ENCODE results near the gene LRRC34.
A peak's percentile ranks its signal among the peaks of the same experiment; 100 is the strongest.

The LRRC34 gene

DNA sequence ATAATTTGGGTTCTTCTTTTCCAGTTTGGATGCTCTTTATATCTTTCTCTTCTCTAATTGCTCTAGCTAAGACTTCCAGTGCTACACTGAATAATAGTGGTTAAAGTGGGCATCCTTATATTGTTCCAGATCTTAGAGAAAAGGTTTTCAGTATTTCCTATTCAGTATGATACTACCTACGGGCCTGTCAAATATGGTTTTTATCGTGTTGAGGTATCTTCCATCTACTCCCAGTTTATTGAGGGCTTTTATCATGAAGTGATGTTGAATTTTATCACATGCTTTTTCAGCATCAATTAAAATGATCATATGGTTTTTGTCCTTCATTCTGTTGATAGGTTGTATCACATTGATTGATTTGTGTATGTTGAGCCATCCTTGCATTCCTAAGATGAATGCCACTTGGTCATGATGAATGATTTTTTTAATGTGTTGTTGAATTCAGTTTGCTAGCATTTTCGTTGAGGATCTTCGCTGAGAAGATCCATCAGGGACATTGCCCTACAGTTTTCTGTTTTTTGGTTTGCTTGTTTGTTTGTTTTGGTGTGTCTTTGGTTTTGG is 3.0 kb upstream of the LRRC34 start:
- DNase-seq (ENCODE audit: extremely low read depth in 1 of 2, low read depth in 1 of 2) = no peak

DNA sequence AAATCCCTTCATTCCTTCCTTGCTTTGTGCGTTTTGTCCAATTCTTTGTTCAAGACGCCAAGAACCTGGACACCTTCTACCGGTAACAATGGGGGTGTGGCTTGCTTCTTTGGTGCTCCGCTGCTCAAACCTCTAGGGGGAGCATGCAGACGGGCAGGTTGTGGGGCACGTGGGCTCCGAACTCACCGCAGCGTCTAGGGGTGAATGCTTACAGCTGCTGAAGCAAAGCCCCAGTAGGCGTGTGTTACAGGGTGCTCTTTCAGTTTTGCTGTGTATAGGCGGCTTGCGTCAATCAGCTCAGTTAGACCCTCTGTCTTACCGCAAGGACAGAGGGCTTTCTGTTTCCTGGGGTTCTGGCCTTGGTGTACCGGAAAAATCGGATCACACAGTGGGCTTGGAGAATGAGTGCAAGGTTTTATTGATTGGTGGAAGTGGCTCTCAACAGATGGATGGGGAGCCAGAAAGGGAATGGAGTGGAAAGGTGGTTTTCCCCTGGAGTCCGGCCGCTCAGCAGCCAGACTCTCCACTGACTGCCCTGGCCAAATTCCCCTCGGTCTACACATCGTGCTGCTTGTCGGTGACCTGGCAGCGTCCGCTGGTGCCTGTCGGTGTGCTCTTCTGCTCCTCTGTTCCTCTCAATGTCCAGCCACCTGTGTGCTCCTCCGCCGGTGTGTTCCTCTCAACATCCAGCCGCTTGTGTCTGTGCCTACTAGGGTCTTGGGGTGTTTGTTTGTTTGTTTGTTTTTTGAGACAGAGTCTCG is 1.2 kb upstream of the LRRC34 start:
- DNase-seq (ENCODE audit: extremely low read depth in 1 of 2, low read depth in 1 of 2) = peak; percentile 40 to 45

DNA sequence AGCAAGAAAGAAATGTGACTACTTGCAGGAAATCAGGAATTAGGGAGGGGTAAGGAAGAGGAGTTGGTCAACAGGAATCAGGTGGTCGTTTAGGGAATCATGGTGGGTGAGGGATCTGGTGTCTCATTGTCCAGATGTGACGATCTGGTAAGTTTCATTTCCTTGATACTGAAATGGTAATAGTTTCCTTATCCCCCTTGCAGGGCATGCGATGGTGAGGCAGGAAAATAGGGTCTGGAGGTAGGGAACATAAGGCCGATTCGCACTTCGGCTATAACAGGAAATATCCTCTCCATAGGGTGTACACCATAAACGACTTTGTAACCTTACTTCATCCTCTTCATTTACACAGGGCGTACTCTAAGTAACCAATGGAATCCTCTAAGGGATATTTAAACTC is 574 bp upstream of the LRRC34 start:
- no peak for DNase-seq (ENCODE audit: extremely low read depth in 1 of 2, low read depth in 1 of 2)

DNA sequence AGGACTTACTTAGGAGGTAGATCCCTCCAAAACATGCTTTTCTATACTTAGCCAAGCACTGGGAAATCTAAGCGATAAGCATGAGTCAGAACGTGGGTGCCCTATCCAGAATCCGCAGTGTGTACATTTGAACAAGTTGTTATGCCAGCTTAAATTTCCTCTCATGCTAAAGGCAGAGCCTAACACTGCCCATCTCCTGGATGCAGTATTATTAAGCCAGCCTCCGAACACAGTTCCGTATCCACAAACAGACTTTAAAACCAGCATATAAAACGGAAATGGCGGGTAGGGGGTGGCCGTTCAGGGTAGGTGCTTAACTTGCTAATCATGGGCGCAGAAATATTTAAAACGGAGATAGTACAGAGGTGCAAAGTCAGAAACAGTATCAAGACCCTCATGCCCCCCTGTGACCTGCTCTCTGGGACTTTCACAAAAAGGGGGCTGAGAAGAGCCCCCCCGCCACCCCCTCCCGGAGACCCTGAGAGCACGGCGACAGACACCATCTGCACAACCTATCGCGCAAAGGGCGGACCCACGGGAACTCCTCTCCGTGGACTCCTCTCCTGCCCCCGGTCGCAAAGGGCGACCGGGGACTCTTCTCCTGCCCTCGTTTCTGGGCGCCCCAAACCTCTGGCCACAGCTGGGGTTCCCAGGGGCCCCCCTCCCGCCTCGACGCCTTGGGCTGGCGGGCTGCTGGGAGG is 923 bp downstream of the LRRC34 start:
- DNase-seq (ENCODE audit: extremely low read depth in 1 of 2, low read depth in 1 of 2) = no peak

DNA sequence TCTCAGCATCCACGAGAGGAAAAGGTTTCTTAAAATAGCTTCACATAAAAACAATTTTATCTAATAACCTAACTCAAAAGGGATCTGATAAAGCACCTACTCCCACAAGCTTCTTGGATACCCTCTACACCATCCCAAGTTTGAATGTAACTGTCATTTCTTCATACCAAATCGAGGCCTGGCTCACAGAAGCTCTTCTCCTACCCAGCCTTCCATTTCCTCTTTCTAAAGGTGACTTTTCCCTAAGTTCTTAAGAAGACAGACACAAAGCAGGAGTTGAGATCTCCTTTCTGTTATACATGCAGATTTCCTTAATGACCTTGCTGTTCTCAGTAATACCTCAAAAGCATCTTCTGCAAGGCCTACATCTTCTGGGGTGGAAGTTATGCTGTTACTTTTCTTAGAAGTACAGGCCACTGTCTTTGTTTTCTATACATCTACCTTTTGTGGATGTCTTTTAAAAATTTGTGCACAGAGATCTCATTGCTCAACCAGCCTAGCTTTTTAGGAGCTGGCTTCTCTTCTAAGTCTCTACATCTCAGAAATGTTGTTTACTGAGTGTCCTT is 3.4 kb downstream of the LRRC34 start:
- DNase-seq (ENCODE audit: extremely low read depth in 1 of 2, low read depth in 1 of 2) = no peak

DNA sequence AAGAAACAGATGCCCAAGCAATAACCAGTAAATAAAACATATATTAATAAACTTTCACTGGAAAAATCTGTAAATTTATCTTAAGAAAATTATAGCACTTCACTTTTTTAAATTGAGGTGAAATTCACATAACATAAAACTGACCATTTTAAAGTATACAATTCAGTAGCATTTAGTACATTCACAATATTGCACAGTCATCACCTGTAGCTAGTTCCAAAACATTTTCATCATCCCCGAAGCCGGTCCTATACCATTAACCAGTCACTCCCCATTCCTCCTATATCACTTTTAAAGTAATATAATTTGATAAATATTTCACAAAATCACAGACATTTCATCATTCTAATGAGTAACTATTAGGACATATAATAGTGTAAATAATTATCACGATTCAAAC is 8.0 kb downstream of the LRRC34 start:
- no peak for DNase-seq (ENCODE audit: extremely low read depth in 1 of 2, low read depth in 1 of 2)

DNA sequence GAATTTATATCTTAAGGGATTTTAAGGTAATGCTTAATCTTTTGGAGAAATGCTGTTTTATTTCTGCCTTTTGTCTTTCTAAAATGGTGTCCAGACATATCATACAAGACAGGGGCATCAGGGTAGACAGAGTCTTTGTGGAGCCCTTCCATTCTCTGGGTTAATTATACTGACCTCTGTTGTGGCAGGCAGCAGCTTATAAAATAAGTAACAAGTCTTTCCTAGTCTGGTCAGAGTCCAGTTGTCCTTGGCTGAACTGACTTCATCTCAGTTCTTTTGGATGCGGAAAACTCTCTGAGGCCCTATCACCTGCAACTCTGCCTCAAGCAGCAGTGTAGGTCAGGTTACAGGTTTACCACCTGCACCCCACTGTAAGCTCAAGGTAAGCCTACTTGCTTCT is 20.3 kb downstream of the LRRC34 start:
- DNase-seq (ENCODE audit: extremely low read depth in 1 of 2, low read depth in 1 of 2) = no peak

DNA sequence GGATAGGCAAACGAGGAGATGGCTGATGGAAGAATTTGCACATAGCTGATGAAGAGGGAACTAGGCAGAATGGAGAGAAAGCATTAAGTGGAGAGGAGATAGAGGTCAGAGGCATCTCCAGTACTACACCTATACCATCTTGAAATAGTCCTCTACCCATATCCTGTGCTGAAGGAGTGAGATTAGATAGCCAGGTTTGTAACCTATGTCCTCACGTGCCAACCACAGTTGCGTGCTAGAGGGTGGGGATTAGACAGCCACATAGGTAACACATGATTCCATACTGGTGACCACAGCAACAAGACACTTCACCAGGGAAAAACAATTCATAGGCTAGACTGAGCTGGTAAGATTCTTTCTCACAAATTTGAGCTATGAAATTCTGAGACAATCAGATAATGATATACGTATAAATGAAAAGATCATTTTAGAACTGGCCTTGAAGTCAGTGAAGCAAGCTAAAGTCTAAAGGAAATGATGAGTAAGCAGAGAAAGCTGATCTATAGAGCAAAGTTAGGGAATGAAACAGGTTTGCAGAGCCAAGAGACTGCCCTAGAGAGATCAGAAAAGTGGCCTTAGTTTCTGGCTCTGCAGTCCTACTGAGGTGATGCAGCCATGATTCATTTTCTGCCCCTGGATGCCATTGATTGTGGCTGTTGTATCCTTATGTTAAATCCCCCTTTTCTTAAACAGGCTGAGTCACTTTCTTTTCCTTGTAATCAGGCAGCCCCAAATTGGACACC is 21.8 kb downstream of the LRRC34 start:
- DNase-seq (ENCODE audit: extremely low read depth in 1 of 2, low read depth in 1 of 2) = no peak

DNA sequence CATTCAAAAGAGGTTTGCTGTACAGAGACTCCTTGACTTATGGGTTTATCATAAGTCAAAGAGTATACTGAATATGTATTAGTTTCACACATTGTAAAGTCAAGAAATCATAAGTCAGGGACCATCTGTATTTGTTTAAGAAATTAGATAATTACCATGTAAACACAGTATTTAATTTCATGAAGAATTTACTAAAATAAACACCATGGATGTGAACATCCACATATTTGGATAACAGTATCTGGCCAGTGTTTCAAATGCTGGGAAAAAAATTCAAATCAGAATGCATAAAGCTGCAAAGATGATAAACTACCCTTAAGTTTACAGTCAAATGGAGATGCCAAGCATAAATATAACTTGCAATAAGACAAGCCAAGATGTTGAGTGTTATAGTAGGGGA is 22.5 kb downstream of the LRRC34 start:
- no peak for DNase-seq (ENCODE audit: extremely low read depth in 1 of 2, low read depth in 1 of 2)

DNA sequence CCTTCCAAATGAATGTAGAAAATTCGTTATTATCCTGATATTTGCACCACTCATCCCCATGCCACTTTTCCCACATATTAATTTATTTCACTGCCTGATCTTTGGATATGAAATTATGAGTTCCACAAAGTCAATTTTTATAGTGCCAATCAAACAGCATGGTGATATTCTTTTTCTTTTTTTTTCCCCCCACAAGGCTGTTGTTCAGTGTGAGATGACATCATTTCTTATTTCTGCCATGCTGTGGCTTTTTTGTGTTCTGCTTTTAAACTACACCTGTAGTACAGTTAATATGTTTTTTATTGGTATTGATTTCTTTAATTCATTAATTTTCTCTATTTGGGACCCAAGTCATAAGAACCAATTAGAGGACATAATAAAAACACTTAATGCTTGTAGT is 24.9 kb downstream of the LRRC34 start:
- no peak for DNase-seq (ENCODE audit: extremely low read depth in 1 of 2, low read depth in 1 of 2)

DNA sequence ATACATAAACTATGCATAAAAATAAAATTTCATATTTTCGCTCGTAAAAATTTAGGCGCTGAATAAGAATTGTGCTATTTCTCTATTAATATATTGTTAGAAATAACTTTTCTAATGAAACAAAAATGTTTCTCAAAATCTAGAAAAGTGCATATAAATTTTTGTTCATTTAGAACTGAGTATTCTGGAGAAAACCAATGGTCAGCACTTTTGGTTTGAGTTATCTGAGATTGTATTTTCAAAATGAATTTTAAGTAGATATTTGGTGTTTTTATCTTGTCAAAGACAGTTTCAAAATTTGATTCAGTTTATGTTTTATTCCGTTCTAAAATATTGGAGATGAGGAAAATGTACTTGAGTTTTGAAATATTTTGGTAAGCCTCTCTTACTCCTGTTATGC is 25.6 kb downstream of the LRRC34 start:
- no peak for DNase-seq (ENCODE audit: extremely low read depth in 1 of 2, low read depth in 1 of 2)

DNA sequence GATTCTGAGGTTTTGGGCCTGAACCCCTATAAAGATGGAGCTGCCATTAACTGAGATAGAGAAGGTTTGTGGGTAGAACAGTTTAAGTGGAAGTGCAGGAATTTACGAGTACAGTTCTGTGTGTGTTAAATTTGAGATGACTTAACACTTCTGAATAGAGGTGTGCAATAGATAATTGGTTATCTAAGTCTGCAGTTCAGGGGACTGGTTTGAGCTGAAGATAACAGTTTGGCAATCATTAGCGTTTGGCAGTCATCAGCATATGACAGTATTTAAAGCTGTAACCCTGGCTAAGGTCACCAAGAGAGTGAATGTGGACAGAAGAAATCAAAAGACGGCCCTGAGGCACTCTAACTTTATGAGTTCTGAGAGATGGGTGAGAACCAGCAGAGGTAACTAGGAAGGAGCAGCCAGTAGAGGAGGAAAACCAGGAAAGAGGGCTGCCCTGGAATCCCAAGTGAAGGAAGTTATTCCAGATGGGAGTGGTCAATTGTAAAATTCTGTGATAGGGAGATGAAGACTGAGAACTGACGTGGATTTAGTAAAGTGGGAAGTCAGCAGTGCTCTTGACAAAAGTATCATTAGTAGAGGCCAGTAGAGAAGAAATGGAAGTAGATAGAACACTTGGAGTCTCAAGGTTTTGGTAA is 31.4 kb downstream of the LRRC34 start:
- DNase-seq (ENCODE audit: extremely low read depth in 1 of 2, low read depth in 1 of 2) = no peak

DNA sequence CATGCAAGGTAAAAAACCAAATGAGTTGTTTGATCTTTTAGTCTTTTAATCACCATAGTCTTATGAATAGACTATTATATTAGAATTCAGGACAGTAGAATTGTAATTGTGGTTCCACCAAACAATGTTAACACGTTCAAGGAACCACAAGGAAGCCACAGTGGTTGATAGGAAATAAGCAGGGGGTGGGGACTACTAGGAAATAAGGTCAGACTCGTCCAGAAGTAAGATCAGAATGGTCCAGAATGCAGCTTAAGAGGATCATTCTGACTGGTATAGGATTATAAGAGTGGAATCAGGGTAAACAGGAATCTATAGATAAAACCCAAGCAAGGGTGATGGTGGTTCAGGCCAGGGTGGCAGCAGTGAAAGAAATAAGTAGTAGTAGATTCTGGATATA is 32.0 kb downstream of the LRRC34 start:
- DNase-seq (ENCODE audit: extremely low read depth in 1 of 2, low read depth in 1 of 2) = no peak

DNA sequence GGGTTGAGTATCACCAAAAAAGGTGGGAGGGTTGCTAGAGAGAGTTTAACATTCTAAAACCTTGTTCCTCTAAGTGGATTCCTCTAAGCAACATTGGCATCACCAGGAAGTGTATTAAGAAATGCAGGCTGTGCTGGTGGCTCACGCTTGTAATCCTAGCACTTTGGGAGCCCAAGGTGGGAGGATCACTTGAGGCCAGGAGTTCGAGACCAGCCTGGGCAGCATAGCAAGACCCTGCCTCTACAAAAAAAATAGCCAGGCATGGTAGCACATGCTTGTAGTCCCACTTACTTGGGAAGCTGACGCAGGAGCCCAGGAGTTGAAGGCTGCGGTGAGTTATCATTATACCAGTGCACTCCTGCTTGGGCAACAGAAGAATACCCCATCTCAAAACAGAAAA is 34.9 kb downstream of the LRRC34 start:
- no peak for DNase-seq (ENCODE audit: extremely low read depth in 1 of 2, low read depth in 1 of 2)

DNA sequence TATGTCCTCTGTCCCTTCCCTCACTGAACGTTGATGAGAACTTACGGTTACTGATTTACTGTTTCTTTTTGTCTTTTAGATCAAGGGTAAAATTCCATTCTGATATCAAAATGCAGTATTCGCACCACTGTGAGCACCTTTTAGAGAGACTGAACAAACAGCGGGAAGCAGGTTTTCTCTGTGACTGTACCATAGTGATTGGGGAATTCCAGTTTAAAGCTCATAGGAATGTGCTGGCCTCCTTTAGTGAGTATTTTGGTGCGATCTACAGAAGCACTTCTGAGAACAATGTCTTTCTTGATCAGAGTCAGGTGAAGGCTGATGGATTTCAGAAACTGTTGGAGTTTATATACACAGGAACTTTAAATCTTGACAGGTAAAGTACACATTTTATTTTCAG is 38.5 kb downstream of the LRRC34 start:
- no peak for DNase-seq (ENCODE audit: extremely low read depth in 1 of 2, low read depth in 1 of 2)

DNA sequence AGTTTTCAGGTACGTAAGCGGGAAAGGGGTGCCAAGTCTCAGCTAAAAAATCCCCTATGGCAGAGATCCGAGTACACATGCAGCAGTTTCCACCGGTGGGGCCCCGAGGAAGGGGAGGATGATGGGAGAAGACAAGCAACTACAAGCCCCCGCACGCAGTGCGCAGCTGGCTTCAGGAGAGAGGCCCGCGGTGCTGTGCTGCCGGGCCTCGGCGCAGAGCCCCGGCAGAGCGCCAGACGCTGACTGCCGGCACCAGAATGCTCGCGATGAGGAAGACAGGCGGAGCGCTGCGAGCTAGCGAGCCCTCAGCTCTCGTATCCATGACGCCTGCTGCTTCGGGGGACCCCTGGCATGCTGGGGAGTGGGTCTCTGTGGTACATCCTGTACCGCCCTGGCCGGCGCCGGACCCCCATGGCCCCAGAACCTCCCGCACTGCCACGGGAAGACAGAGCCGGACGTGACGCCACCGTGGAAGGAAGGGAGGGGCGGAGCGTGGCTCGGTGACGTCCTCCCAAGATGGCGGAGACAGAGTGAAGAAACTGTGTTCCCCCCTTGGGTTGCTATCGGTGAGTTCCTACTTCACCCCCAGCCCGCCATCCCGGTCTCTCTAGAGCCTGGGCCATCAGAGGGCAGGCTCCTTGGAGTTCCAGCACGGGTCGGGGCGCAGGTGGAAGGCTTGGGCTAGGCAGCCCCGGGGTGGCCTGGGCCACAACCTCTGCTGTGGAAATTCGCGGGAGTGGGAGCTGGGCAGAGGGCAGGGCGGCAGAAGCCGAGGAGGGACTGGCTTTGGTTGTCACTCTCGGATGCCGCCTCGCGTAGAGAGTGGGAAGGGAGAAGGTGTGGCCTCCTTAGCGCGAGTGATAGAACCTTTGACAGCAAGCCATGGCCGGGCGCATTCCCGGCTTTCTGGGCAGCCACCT is 39.5 kb downstream of the LRRC34 start, which contains the start of gene MYNN:
Gene MYNN (plus strand): TSS at position 500 of the 920 bp plus-strand sequence. CDS start 900 bp downstream, outside the sequence.
- DNase-seq (ENCODE audit: extremely low read depth in 1 of 2, low read depth in 1 of 2) = peak; percentile 75 to 88

DNA sequence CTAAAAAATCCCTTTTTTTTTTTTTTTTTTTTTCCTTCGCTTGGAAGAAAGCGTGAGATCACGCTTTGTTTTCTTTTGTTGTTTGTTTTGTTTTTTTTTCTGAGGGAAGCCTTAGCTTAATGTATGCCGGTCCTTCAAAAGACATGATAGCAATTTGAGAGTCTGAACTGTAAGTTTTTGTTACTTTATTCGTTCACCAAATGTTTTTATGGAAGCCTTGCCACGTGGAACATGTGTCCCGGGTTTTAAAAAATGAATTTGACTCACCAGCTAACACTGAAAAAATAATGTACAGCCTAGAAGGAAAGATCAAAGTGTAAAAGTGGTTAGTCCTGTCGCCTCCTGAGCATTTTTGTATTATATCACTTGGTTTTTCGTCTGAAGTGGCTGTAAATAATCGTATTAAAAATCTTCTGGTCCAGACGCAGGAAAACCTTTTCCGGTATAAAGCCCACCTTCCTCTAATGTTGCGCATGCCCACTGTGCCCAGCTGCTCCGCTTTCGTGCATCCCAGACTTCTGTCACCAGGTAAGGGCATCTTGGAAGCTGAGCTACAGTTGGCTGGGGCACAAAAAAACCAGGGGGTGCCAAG is 40.3 kb downstream of the LRRC34 start:
- no peak for DNase-seq (ENCODE audit: extremely low read depth in 1 of 2, low read depth in 1 of 2)

DNA sequence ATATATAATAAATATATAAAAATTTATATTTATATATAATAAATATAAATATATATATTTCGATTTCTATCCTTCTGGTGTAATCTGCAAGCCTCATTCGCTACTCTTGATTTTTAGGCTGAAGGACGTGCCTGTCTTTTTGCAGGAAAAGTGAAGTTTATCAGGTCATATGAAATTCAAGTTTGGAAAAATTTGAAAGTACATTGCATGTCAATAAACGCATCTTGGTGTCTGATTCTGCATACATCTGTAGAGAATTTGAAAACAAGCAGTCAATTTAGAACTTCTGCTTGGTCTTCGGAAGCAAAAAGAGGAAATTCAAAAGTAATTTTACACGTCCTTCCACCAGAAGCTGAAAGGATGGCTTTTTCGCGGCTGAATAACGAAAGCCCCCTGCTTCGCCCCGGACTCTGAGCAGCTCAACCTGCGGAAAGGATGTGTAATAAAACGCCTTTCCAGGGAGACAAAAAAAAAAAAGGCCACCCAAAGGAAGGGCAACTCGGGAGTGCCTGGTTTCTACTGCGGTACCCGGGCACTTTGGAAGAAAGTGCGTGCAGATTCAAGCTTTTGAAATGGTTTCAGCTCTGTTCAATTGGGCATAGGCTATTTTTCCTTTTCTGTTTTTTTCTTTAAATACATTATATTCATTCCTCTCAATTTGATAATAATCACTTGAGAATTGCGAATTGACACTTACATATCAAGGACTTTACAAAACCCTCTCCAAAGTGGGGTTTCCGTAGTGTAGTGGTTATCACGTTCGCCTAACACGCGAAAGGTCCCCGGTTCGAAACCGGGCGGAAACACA is 41.0 kb downstream of the LRRC34 start:
- peak in 1 of 2 donors; percentile 19 for DNase-seq (ENCODE audit: extremely low read depth in 1 of 2, low read depth in 1 of 2)

Measured in activated CD8-positive, alpha-beta memory T cell treated with anti-CD3 and anti-CD28 coated beads for 1 hour (primary cell).